Activated CD8-positive, alpha-beta memory T cell treated with anti-CD3 and anti-CD28 coated beads, Interleukin-2, amount 50 U/mL, for 48 hours (primary cell): ENCODE data around the gene SPEM3.

Experiments used
- DNase-seq: peaks from one replicate; pipeline ENCODE4 v3.0.0-alpha.2; 2020

The SPEM3 gene

DNA sequence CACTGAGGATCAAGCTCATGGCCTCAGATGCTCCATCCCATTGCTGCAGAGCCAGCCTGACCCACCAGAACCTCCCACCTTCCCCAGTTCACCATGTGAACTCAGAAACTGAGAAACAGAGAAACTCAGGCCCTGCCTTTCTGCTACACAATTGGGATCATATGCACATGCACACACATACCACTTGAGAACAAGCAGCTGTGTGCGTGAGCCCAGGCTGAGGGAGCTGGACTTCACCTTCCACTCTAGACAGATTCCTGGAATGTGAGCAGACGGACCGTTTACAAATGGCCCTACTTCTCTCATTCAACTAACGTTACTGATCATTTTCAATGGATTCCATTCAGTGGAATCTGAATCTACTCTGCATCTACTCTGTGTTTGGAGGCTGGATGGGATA is 5.0 kb upstream of the SPEM3 start:
- no peak for DNase-seq

GRCh38 chr17:7425316-7425715 is 3.3 kb upstream of the SPEM3 start, which contains the start of gene SPEM2:
Gene SPEM2 (plus strand): TSS chr17:7425616. CDS start chr17:7425689, 73 bp downstream.
- no peak for DNase-seq

- DNase-seq, result no peak
Measured at GRCh38 chr17:7425756-7426155, 2.9 kb upstream of the SPEM3 start.

DNA sequence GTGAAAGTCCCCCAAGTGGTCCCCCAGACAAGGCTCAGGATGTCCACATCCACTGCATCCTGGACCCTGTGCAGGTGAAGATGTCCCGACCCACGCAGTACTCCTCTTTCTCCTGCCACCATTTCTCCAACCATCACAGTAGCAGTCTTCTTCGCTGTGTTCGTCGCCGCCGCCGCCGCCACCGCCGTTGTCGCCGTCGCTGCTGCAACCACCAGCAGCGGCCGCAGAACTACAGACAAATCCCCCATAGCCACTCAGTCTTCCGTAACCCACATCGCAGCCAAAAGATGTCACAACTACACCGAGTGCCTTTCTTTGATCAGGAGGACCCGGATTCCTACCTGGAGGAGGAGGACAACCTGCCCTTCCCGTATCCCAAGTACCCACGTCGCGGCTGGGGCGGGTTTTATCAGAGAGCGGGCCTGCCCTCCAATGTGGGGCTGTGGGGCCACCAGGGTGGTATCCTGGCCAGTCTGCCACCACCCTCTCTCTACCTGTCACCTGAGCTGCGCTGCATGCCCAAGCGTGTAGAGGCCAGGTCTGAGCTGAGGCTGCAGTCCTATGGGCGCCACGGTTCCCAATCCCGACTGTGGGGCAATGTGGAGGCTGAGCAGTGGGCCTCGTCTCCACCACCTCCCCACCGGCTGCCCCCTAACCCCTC is 2.3 kb upstream of the SPEM3 start:
- DNase-seq, result no peak

DNA sequence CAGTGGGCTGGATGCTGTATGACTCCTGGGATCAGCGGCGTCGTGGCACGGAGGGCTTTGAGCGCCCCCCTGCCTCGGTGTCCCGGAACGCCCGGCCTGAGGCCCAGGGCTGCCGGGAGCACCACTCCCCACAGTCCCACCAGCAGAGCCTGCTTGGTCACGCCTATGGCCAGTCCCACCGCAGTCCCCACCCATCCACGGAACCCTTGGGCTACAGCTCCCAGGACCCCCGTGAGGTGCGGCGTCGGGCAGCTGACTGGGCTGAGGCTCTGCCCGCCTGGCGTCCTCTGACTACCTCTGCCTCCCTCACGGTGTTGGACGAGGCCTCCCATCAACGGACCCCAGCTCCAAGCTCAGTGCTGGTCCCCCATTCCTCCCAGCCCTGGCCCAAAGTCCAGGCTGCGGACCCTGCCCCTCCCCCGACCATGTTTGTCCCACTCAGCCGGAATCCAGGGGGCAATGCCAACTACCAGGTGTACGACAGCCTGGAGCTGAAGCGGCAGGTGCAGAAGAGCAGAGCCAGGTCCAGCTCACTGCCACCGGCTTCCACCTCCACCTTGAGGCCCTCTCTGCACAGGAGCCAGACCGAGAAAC is 1.7 kb upstream of the SPEM3 start:
- DNase-seq, result no peak

- no peak for DNase-seq
Measured at GRCh38 chr17:7427549-7427948, 1.1 kb upstream of the SPEM3 start.

GRCh38 chr17:7429722-7430121 is 1.1 kb downstream of the SPEM3 start:
- DNase-seq, result no peak

GRCh38 chr17:7431231-7431630 is 2.6 kb downstream of the SPEM3 start:
- no peak for DNase-seq

- DNase-seq, result no peak
Measured at GRCh38 chr17:7432296-7432695, 3.6 kb downstream of the SPEM3 start.

DNA sequence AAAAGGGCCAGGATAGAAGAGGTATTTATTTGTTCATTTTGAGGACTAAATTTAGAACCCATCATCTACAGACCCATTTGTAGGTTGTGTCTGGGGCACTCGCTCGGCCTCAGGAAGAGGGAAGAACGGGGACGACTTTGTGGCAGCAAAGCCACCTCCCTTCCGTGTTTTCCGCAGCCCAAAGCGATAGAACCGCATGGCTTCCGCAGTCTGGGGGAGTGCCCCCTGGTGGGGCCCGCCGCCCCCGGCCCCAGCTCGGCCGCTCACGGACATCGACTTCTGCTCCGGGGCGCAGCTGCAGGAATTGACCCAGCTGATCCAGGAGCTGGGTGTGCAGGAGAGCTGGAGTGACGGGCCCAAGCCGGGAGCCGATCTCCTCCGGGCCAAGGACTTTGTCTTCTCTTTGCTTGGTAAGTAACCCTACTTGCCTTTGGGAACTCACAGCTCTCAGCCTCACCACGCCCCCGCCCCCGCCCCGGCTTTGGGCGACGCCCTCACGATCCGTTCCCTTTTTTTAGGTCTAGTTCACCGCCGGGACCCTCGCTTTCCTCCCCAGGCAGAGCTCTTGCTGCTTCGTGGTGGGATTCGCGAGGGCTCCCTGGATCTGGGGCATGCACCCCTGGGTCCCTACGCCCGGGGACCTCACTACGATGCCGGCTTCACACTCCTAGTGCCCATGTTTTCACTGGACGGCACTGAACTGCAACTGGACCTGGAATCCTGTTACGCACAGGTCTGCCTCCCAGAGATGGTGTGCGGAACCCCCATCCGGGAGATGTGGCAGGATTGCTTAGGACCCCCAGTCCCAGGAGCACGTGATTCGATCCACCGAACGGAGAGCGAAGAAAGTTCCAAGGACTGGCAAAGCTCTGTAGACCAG is 7.3 kb downstream of the SPEM3 start:
- DNase-seq, result peak; percentile 83

DNA sequence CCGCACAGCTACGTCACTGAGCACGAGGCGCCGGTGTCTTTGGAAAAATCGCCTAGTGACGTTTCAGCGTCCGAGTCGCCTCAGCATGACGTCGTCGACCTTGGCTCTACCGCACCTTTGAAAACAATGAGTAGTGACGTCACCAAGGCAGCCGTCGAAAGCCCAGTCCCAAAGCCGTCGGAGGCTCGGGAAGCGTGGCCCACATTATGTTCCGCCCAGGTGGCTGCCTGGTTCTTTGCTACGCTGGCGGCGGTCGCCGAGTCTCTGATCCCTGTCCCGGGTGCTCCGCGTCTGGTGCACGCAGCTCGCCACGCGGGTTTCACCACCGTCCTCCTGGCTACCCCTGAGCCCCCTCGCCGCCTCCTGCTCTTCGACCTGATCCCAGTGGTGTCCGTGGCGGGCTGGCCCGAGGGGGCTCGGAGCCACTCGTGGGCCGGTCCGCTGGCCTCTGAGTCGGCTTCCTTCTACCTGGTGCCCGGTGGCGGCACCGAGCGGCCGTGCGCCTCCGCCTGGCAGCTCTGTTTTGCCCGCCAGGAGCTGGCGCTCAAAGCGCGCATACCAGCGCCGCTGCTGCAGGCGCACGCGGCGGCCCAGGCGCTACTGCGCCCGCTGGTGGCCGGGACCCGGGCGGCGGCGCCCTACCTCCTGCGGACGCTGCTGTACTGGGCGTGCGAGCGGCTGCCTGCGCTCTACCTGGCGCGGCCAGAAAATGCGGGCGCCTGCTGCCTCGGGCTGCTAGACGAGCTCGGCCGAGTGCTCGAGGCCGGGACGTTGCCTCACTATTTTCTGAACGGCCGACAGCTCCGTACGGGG is 8.1 kb downstream of the SPEM3 start:
- peak; percentile 91 for DNase-seq

DNA sequence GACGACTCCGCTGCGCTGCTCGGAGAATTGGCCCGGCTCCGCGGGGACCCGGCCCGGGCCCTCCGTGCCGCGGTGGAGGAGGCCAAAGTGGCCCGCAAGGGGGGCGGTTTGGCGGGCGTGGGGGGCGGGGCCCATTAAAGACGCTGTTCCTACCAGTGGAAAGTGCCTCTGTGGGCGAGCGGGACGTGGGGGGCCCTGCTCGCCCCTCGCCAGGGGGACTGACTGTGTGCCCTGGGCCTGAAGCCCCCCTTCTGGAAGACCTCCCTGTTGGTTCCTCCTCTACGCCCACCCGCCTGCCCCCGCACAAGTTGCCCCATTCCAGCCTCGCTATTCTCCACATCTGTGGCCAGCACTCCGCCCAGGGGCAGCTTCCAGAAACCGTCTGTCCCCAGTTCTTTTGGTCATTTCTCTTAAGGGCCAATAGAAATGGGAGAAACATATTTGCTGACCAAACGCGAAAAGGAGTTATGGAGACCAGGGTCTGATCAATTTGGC is 8.8 kb downstream of the SPEM3 start:
- no peak for DNase-seq

DNA sequence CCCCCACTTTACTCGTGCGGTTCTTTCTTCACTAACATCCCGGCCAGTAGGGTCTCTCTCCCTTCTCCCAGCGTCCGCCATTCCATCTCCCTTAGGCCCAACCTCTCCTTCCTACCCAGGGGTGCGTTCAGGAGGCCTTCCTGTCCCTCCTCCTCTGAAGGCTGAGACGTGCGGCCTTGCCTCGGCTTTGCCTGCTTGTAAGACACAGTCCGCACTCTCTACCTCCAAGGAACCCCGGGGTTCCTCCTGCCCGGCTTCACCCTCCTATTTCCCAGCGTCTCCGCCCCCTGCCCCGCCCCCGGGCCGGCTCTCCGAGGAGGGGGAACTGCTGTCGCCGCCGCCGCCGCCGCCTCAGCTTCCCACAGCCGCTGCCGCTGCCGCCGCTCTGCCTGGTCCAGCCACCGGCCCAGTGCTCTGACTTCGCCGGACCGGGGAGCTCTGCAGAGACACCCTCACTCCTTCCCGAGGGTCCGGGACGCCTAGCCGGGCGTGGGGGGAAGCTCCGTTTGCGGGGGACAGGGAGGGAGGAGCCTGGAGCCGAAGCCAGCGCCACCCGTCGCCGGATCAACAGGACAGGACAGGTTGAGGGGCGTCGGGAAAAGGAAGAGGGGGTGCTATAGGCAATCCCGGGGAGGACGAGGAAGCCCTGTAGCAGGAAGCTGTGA is 9.4 kb downstream of the SPEM3 start:
- DNase-seq, result peak; percentile 80

- no peak for DNase-seq
Measured at GRCh38 chr17:7438656-7439460, 10.2 kb downstream of the SPEM3 start.

DNA sequence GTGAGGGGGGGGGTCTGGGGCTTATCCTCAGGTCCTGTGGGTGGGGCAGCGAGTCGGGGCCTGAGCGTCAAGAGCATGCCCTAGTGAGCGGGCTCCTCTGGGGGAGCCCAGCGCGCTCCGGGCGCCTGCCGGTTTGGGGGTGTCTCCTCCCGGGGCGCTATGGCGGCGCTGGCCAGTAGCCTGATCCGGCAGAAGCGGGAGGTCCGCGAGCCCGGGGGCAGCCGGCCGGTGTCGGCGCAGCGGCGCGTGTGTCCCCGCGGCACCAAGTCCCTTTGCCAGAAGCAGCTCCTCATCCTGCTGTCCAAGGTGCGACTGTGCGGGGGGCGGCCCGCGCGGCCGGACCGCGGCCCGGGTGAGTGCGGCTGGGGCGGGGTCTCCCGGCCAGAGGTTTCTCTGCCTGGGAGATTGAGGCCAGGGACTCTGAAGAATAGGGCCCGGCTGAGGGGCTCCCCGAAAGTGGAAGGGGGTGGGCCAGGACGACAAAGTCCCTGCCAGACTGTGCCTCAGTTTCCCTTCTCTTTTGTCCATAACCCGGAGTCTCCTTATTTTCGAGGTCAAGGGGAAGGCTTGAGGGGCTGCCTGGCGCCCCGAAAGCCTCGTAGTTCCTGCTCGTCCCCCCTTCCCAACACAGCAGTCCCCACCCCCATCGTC is 10.9 kb downstream of the SPEM3 start, which contains the start of gene FGF11:
TSS of gene FGF11 (plus strand) at position 51 of the 651 bp plus-strand sequence. CDS start at position 160, 109 bp downstream.
- peak; percentile 65 for DNase-seq

DNA sequence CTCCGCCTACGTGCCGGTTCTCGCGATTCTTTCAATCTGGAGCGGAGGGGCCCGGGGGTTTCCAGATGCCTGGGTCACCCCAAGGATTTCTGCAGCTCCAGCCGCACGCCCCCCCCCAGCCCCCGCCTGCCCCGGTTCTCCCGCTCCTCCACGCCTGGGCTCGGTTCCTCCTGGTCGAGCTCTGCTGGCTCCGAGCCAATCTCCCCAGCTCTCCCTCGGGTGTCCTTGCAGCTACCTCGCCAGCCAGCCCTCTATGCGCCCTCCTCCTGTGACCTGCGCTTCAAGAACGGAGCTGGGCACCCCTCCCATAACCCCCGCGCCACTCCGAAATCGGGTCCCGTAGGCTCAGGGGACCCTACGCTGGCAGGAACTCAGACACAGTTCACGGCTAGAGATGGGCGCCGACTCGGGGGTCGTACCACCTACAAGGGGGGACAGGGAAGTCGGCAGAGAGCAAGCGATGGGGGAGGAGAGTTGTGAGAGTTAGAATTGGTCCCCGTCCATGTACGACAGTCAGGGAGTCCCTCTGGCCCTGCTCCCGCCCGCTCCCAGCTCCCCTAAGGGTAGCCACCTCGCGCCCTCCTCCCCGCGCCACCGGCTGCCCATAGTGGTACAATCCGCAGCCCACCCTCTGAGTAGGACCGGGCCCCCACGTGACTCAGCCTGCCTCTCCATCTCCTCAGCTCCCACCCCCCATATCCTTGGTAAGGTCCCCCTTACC is 11.6 kb downstream of the SPEM3 start:
- peak; percentile 79 for DNase-seq

- DNase-seq, result peak; percentile 64
Measured at GRCh38 chr17:7440834-7441195, 12.2 kb downstream of the SPEM3 start.

DNA sequence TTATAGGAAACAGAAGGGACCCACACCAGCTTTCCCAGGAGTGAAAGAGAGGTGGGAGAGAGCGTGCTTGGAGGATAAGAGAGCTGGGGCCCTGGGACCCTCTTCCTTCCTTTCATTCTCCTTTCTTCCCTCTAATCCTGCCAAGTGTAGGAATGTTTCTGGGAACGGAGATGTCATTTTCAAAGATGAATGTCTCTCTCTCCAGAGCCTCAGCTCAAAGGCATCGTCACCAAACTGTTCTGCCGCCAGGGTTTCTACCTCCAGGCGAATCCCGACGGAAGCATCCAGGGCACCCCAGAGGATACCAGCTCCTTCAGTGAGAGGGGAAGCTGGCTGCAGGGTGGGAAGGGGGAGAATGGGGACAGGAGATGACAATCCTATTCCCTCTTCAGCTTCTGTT is 12.6 kb downstream of the SPEM3 start:
- no peak for DNase-seq

- no peak for DNase-seq
Measured at GRCh38 chr17:7442142-7442541, 13.5 kb downstream of the SPEM3 start.
